Measurements from ENCODE around the gene LIMD2.

GRCh38 chr17:63685041-63685440 lies 14.9 kb downstream of the LIMD2 start:
- TF ChIP-seq CTCF (IDR thresholded peaks at IDR 0.05) (no peak), POLR2A (IDR thresholded peaks at IDR 0.05) (no peak)
